GM23338 (cell line): ENCODE results near the gene KAZN. TPM values are rescaled to one million over a fixed set of nuclear protein-coding genes. Genes with fewer than 3 reads are reported as not detected.

Source experiments
- ATAC-seq: fragments of 200-7000 bp; cut with Tn5 transposase; 3 replicates; pipeline ENCODE4 v1.9.1; 2020
- DNase-seq: peaks from one replicate; pipeline ENCODE4 v3.0.0-alpha.2; 2015; ENCODE audit warnings: low spot score
- H2AFZ ChIP-seq: fragments of 200-600 bp; sonication (generic); 2 replicates; pipeline ENCODE4 v1.8.0; 2016; ENCODE audit warnings: antibody characterized with exemption, mild to moderate bottlenecking, moderate library complexity
- H3F3A ChIP-seq: fragments of 200-600 bp; sonication (generic); replicated peaks from 2 replicates; pipeline ENCODE4 v1.8.0; 2017; ENCODE audit warnings: antibody characterized with exemption, mixed run types, low read depth
- H3K27ac ChIP-seq: fragments of 200-600 bp; sonication (generic); 2 replicates; pipeline ENCODE4 v1.6.1; 2016; ENCODE audit warnings: low read depth
- H3K27me3 ChIP-seq: fragments of 200-600 bp; sonication (generic); 2 replicates; pipeline ENCODE4 v1.8.0; 2016; ENCODE audit warnings: mild to moderate bottlenecking, mixed run types, moderate library complexity; ENCODE audit not compliant: insufficient read depth
- H3K36me3 ChIP-seq: fragments of 200-600 bp; sonication (generic); 2 replicates; pipeline ENCODE4 v1.8.0; 2016; ENCODE audit warnings: mild to moderate bottlenecking; ENCODE audit not compliant: insufficient read depth
- H3K4me1 ChIP-seq: fragments of 200-600 bp; sonication (generic); 2 replicates; pipeline ENCODE4 v1.8.0; 2016; ENCODE audit warnings: mild to moderate bottlenecking, moderate library complexity; ENCODE audit not compliant: insufficient read depth
- H3K4me2 ChIP-seq: fragments of 200-600 bp; sonication (generic); 2 replicates; pipeline ENCODE4 v1.7.1; 2017; ENCODE audit warnings: mixed run types
- H3K4me3 ChIP-seq: fragments of 200-600 bp; sonication (generic); 2 replicates; pipeline ENCODE4 v1.6.1; 2016; ENCODE audit warnings: mixed run types
- H3K79me2 ChIP-seq: fragments of 200-600 bp; sonication (generic); replicated peaks from 2 replicates; pipeline ENCODE4 v1.8.0; 2017; ENCODE audit warnings: mild to moderate bottlenecking; ENCODE audit not compliant: insufficient read depth
- H3K9me2 ChIP-seq: fragments of 200-600 bp; sonication (generic); 2 replicates; pipeline ENCODE4 v1.8.0; 2017; ENCODE audit not compliant: insufficient read depth
- H4K20me1 ChIP-seq: fragments of 200-600 bp; sonication (generic); replicated peaks from 2 replicates; pipeline ENCODE4 v1.8.0; 2017; ENCODE audit warnings: mild to moderate bottlenecking; ENCODE audit not compliant: insufficient read depth
- H3K27ac Mint-ChIP-seq: 2 replicates; pipeline ENCODE4 v1.8.0; 2020; ENCODE audit warnings: inconsistent platforms, mild to moderate bottlenecking, moderate library complexity, mixed read lengths
- H3K27me3 Mint-ChIP-seq: 3 replicates; pipeline ENCODE4 v1.8.0; 2022; ENCODE audit warnings: low read depth, mild to moderate bottlenecking, moderate library complexity, mixed read lengths, inconsistent platforms; ENCODE audit not compliant: insufficient read depth, poor library complexity
- H3K36me3 Mint-ChIP-seq: 3 replicates; pipeline ENCODE4 v1.8.0; 2021; ENCODE audit warnings: low read depth, mild to moderate bottlenecking, inconsistent platforms, moderate library complexity, mixed read lengths
- H3K4me1 Mint-ChIP-seq: 3 replicates; pipeline ENCODE4 v1.8.0; 2020; ENCODE audit warnings: mild to moderate bottlenecking, inconsistent platforms, mixed read lengths
- H3K4me3 Mint-ChIP-seq: 3 replicates; pipeline ENCODE4 v1.8.0; 2021; ENCODE audit warnings: moderate library complexity, mild to moderate bottlenecking, inconsistent platforms, mixed read lengths
- H3K9me3 Mint-ChIP-seq: 3 replicates; pipeline ENCODE4 v1.8.0; 2020; ENCODE audit warnings: moderate library complexity, mild to moderate bottlenecking, inconsistent platforms, mixed read lengths
- ETS1 ChIP-seq: IDR thresholded peaks from 2 replicates; pipeline ENCODE4 v1.6.1; 2016; ENCODE audit warnings: antibody characterized with exemption
- EZH2 ChIP-seq: fragments of 200-600 bp; sonication (generic); IDR thresholded peaks from one replicate; pipeline ENCODE4 v1.8.0; 2017; ENCODE audit warnings: antibody characterized with exemption, mild to moderate bottlenecking, low read depth; ENCODE audit not compliant: unreplicated experiment
- EZH2phosphoT487 ChIP-seq: fragments of 200-600 bp; sonication (generic); IDR thresholded peaks from one replicate; pipeline ENCODE4 v1.8.1; 2018; ENCODE audit warnings: antibody characterized with exemption; ENCODE audit not compliant: unreplicated experiment
- JUNB ChIP-seq: IDR thresholded peaks from one replicate; pipeline ENCODE4 v1.6.1; 2016; ENCODE audit warnings: antibody characterized with exemption; ENCODE audit not compliant: unreplicated experiment
- NANOG ChIP-seq: IDR thresholded peaks from 2 replicates; pipeline ENCODE4 v1.6.1; 2016; ENCODE audit warnings: antibody characterized with exemption, borderline replicate concordance
- POLR2AphosphoS5 ChIP-seq: IDR thresholded peaks from 2 replicates; pipeline ENCODE4 v1.6.1; 2016; ENCODE audit warnings: antibody characterized with exemption, low read depth
- REST ChIP-seq: IDR thresholded peaks from one replicate; pipeline ENCODE4 v1.6.1; 2018; ENCODE audit warnings: antibody characterized with exemption; ENCODE audit not compliant: unreplicated experiment
- STAT1 ChIP-seq: IDR thresholded peaks from one replicate; pipeline ENCODE4 v1.6.1; 2016; ENCODE audit warnings: antibody characterized with exemption; ENCODE audit not compliant: unreplicated experiment
- ZNF114 ChIP-seq: fragments of 250-450 bp; sonication (Bioruptor Pico); IDR thresholded peaks from 2 replicates; pipeline ENCODE4 v1.5.0; 2020; ENCODE audit warnings: mild to moderate bottlenecking, moderate library complexity
- ZNF331 ChIP-seq: fragments of 250-450 bp; sonication (Bioruptor Pico); IDR thresholded peaks from 2 replicates; pipeline ENCODE4 v1.5.0; 2020; ENCODE audit warnings: low read depth, mild to moderate bottlenecking, moderate library complexity
- ZNF462 ChIP-seq: fragments of 250-450 bp; sonication (Bioruptor Pico); IDR thresholded peaks from 2 replicates; pipeline ENCODE4 v1.5.0; 2020; ENCODE audit warnings: mild to moderate bottlenecking, moderate library complexity
- polyA plus RNA-seq: library from polyadenylated mRNA; unstranded; fragments of >200 nt; fragmentation: Nextera tagmentation; extraction: Ambion mirVana; gene quantifications from 2 replicates; pipeline ENCODE4 v1.2.1, GENCODE V29; 2016
- total RNA-seq: library from RNA; depleted of rRNA; stranded (reverse); fragments of >200 nt; shearing (Covaris generic); gene quantifications from 2 replicates; pipeline ENCODE4 v1.2.3, GENCODE V29; 2014

The KAZN gene
- total and polyA plus RNA-seq, 2 experiments from 2014 or later: 9.9 to 15.0 TPM

- no peak for TF ChIP-seq REST
- no peak for TF ChIP-seq NANOG
- TF ChIP-seq JUNB: no peak
- no peak for TF ChIP-seq POLR2AphosphoS5
- TF ChIP-seq EZH2phosphoT487: no peak
- TF ChIP-seq ZNF114 (CRISPR knock-in tag): no peak
These were observed 5.2 kb downstream of the KAZN start (continued) for GRCh38 chr1:14603645-14604044.

GRCh38 chr1:14604414-14604813 is 5.9 kb downstream of the KAZN start:
- no peaks in the 10 kb centered on the region; the same call in 1 of the 2 replicates for H3F3A ChIP-seq
- peaks cover 67% of the 10 kb centered on the region for H3K79me2 ChIP-seq
- H3K4me1 ChIP-seq: peaks cover 51% of the 10 kb centered on the region
- H3K9me2 ChIP-seq: peaks cover 6% of the 10 kb centered on the region; the same call in 1 of the 2 replicates
- H3K4me3 ChIP-seq: no peak overlapping the region
- ATAC-seq (no peak), DNase-seq (no peak)
- no peak overlapping the region for H3K4me3 Mint-ChIP-seq
- no peak overlapping the region for H3K27ac Mint-ChIP-seq
- H3K27me3 ChIP-seq: peaks cover 18% of the 10 kb centered on the region
- H4K20me1 ChIP-seq: 0 out of 2 replicates have a peak, but pooled peaks cover 4% of the 10 kb centered on the region
- no peaks in the 10 kb centered on the region for H3K36me3 Mint-ChIP-seq
- H3K27me3 Mint-ChIP-seq: peaks cover 23% of the 10 kb centered on the region
- H3K36me3 ChIP-seq: no peaks in the 10 kb centered on the region
- H2AFZ ChIP-seq: no peak overlapping the region
- H3K4me2 ChIP-seq: no peak overlapping the region
- H3K27ac ChIP-seq: no peak overlapping the region
- peaks cover 46% of the 10 kb centered on the region for H3K4me1 Mint-ChIP-seq
- H3K9me3 Mint-ChIP-seq: no peaks in the 10 kb centered on the region
- TF ChIP-seq EZH2phosphoT487 (no peak), ETS1 (no peak), NANOG (no peak), POLR2AphosphoS5 (no peak), EZH2 (no peak), REST (no peak), ZNF462 (CRISPR knock-in tag) (no peak), STAT1 (no peak), ZNF331 (CRISPR knock-in tag) (no peak), ZNF114 (CRISPR knock-in tag) (no peak)
